ENCODE measurements around the gene OR3A2.
"Not testable (repeated sequence)": the region's sequence is repeated elsewhere in the genome, so short reads cannot be mapped to it uniquely, and the experiment has no call there.

The OR3A2 gene

DNA sequence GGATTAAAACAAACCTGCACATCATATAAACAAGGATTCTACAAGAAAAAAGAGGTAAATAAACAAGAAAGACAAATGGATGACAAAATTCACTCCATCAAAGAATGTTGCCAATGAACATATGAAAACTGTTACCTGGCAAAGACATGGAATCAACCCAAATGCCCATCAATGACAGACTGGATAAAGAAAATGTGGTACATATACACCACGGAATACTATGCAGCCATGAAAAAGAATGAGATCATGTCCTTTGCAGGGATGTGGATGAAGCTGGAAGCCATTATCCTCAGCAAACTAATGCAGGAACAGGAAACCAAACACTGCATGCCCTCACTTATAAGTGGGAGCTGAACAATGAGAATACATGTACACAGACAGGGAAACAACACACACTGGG lies 92.6 kb downstream of the OR3A2 start:
- not testable (repeated sequence) for DNase-seq (ENCODE audit: low read depth, low spot score)

DNA sequence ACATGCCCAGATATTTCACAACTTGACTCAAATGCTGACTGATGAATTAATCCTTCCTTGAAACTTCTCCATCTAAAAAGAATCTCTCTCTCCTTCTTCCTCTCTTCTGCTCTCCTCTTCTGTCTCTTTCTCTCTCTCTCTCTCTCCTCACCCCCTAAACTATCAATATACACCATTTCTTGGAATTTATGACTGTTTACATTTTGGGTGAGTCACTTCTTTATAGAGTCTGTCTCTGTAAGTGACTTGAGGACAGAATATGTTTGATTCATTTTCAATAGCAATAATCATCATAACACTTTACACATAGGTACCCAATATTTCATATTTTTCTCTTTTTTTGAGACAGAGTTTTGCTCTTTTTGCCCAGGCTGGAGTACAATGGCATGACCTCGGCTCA lies 103.2 kb downstream of the OR3A2 start:
- DNase-seq (ENCODE audit: low read depth, low spot score): no peak

DNA sequence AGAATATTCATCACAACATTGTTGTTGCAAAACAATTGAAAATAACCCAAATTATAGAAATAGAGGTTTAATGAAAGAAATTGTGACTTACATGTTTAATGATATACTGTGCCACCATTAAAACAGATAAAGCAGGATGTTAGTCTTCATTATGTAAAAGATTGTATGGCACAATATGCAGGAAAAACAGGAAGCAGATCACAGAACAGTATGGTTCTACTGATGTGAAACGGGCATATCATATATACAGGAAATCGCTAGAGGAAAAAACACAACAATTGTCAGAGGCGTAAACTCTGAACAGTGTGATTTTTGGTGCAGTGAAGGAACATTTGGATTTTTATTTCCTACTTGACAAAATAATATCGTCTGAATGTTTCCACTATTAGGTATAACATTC lies 110.0 kb downstream of the OR3A2 start:
- DNase-seq (ENCODE audit: low read depth, low spot score): no peak

DNA sequence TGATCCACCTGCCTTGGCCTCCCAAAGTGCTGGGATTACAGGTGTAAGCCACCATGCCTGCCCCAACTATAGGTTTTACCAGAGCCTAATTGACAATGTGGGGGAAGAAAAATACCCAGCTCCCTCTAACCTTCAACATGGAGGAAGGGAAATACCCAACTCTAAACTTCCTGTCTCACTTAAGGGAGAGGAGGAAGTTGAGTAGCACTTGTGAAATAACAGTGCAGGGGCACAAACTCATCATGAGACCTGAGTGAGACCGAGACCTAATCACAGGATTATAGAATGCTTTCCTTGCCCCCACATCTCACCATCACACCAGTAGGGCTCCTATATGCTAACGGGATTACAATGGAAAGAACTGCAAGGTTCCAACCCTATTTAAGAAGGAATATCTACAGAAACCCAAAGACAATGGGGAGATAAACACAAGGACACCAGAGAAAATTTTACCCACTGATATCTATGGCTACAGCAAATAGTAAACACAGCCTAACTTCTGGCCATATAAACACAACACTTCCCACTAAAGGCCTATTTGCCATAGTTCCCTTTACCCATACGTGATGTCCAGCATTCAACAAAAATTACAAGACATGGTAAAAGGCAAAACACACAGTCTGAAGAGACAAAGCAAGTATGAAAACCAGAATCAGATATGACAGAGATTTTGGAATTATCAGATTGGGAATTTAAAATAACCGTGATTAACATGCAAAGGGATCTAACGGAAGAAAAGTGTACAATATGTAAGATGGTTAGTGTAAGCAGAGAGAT lies 114.8 kb downstream of the OR3A2 start:
- DNase-seq (ENCODE audit: low read depth, low spot score): no peak

DNA sequence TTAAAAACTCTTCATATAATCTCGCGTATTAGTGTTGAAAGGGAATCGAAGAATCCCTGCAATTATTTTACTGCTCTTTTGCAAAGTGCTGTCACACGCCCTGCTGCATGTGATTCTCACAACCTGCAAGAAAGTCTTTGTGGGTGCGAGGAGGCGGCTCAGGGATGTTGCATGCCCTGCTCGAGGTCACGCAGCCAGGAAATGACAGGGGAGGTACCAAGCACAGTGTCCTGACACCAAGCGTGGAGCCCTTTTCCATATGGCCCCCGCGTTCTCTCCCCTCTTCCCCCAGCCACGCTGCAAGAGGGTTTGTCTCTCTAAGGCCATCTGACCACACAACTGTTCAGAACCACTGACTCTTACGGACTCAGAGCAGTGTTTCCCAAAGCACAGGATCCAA lies 125.5 kb downstream of the OR3A2 start:
- DNase-seq (ENCODE audit: low read depth, low spot score): no peak

DNA sequence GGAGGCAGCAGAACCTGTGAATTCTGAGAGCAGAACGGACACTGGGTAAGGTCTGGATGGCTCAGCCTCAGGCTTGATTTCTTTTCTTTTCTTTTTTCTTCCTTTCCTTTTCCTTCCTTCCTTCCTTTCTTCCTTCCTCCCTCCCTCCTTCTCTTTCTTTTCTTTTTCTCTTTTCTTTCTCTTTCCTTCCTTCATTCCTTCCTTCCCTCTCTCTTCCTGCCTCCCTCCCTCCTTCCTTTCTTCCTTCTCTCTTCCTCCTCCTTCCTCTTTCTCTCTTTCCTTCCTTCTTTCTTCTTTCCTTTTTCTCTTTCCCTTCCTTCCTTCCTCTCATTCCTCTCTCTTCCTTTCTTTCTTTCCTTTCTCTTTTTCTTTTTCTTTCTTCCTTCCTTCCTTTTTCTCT lies 125.9 kb downstream of the OR3A2 start:
- DNase-seq (ENCODE audit: low read depth, low spot score): no peak

DNA sequence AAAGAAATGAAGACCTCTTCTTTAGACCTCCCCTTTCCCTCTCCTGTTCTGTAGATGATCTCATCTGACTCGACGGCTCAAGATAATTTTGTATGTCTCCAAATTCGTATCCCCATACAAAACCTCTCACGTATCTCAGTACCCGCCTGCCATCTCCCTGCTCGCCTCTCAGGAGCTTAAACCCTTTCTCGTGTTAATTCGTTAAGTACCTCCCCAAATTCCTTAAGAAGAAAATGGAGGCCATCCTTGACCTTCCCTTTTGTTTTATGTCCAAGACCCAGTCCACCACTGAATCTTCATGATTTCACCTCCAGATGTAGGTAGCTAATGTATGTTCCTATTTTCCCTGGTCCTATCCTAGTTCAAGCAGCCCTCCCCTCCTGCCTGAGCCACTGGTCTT lies 129.5 kb downstream of the OR3A2 start:
- no peak for DNase-seq (ENCODE audit: low read depth, low spot score)

DNA sequence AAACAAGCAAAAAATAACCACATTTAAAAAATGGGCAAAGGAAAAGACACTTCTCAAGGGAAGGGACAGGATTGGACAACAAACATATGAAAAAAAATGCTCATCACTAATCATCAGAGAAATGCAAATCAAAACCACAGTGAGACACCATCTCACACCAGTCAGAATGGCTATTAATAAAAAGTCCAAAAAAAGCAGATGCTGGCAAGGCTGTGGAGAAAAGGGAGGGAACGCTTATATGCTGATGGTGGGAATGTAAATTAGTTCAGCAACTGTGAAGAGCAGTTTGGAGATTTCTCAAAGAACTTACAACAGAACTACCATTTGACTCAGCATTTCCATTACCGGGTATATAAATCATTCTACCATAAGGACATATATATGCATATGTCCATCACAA lies 137.1 kb downstream of the OR3A2 start:
- DNase-seq (ENCODE audit: low read depth, low spot score): not testable (repeated sequence)

DNA sequence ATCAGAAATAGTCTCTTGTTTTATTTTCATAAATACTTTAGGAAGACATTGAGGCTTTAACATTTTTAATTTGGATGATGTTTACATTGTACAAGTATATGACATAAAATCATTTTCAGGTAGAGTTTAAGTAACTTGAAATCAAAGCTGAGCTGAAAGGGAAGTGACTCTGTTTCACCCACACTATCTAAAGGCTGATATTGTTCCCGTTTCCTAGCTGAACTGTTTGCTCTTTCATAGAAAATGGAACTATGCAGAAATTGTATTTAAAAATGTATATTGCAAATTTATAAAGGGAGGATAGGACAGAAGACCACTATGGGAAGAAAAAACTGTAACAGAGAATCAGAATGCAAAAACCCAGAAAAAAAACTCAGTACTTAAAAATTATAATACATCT lies 141.3 kb downstream of the OR3A2 start:
- DNase-seq (ENCODE audit: low read depth, low spot score): not testable (repeated sequence)

DNA sequence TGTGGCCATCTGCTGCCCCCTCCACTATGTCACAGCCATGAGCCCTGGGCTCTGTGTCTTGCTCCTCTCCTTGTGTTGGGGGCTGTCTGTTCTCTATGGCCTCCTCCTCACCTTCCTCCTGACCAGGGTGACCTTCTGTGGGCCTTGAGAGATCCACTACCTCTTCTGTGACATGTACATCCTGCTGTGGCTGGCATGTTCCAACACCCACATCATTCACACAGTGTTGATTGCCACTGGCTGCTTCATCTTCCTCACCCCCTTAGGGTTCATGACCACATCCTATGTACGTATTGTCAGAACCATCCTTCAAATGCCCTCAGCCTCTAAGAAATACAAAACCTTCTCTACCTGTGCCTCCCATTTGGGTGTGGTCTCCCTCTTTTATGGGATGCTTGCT lies 145.1 kb downstream of the OR3A2 start:
- DNase-seq (ENCODE audit: low read depth, low spot score): not testable (repeated sequence)

DNA sequence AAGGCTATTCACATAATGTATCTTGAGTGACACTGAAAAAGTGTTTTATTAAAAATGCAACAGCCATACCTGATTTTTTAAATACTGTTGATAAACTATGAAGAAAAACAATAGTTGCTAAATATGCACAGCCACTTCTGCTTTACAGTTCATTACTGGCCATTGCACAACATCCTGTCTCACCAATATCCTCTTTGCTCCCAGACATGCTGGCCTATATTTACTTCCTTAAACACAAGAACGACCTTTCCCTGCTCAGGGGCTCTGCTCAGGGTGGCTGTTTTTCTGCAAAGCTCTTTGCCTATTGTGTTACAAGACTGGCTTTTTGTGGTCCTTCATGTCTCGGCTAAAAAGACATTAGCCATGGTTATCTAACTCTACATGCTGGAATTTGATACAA lies 147.4 kb downstream of the OR3A2 start:
- DNase-seq (ENCODE audit: low read depth, low spot score): not testable (repeated sequence)

DNA sequence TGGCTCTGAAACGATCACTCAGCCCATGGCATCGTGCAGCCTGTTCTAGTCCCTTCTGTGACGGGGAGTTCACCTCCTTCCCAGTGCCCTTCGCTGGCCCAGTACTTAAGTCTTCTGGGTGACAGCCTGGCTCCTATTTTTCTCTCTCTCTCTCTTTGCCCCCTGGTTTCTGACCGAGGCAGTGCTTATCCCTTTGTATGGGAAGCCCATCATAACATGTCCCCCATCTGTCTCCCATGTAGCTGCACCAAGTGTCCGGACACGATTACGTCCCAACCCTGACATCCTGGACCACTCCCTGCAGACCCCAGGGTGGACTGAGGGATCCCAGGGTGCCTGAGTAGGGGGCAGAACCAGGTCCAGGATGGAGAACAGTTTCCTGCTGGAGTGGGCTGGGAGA lies 153.8 kb downstream of the OR3A2 start:
- DNase-seq (ENCODE audit: low read depth, low spot score): not testable (repeated sequence)
